ENCODE results near the gene NOX4. TPM values are rescaled to one million over a fixed set of nuclear protein-coding genes. Genes with fewer than 3 reads are reported as not detected.

The NOX4 gene
- total and polyA plus RNA-seq, 2 donors (not counting 1 experiment from before 2014, with no cell fraction given), result not detected

GRCh38 chr11:89502301-89502700 lies 11.1 kb upstream of the NOX4 start:
- no peaks in the 10 kb centered on the region for H3K79me2 ChIP-seq (ENCODE audit: control insufficient read depth, insufficient read depth, low read length)
- H3K9me3 ChIP-seq (ENCODE audit: control extremely low read depth in 1 of 3, control insufficient read depth in 2 of 3, insufficient read depth in 1 of 3, low read length in 2 of 3), result no peaks in the 10 kb centered on the region
- no peaks in the 10 kb centered on the region for H3K4me1 Mint-ChIP-seq
- ATAC-seq (ENCODE audit: low read depth) (no peak), DNase-seq (no peak)
- H3K4me2 ChIP-seq (replicated peaks; ENCODE audit: low read depth, low read length, poor library complexity, severe bottlenecking), result no peak overlapping the region
- intact Hi-C loops (cut with micrococcal nuclease), result no loop called here
- H3K4me3 Mint-ChIP-seq, result no peak overlapping the region
- H3K27me3 ChIP-seq (replicated peaks in 1 of 4; ENCODE audit: control extremely low read depth in 1 of 4, control insufficient read depth in 3 of 4, insufficient read depth in 4 of 4, low read length in 3 of 4), result no peaks in the 10 kb centered on the region
- no peak overlapping the region for H2AFZ ChIP-seq (ENCODE audit: insufficient read depth, low read depth, low read length, poor library complexity, severe bottlenecking)
- H4K20me1 ChIP-seq (ENCODE audit: control insufficient read depth, insufficient read depth, low read length, poor library complexity, severe bottlenecking), result no peaks in the 10 kb centered on the region
- no peaks in the 10 kb centered on the region for H3K9me3 Mint-ChIP-seq (ENCODE audit: insufficient read depth)
- H3K36me3 ChIP-seq (replicated peaks in 1 of 2; ENCODE audit: control extremely low read depth in 1 of 2, control insufficient read depth in 1 of 2, extremely low read depth in 1 of 2, insufficient read depth in 2 of 2, low read length in 1 of 2), result no peaks in the 10 kb centered on the region
- WGBS (ENCODE audit: insufficient coverage), result no CpG with 5 or more reads among the region's 2 CpGs
- H3K27me3 Mint-ChIP-seq, result no peaks in the 10 kb centered on the region
- H3K27ac Mint-ChIP-seq, result no peak overlapping the region
- no peaks in the 10 kb centered on the region for H3K4me1 ChIP-seq (ENCODE audit: control insufficient read depth in 2 of 2, insufficient read depth in 2 of 2, low read length in 2 of 2)
- H3K9ac ChIP-seq (ENCODE audit: low read length), result no peak overlapping the region
- no peak for TF ChIP-seq EZH2 (IDR thresholded peaks at IDR 0.05; ENCODE audit: borderline replicate concordance, insufficient read depth, low read depth, low read length, poor library complexity, severe bottlenecking)
- TF ChIP-seq CTCF (IDR thresholded peaks at IDR 0.05), result no peak
- no peak overlapping the region for H3K27ac ChIP-seq (ENCODE audit: low read length in 2 of 2)
- CTCF ChIA-PET, result no interaction called here
- no peak overlapping the region for H3K4me3 ChIP-seq (ENCODE audit: control extremely low read depth in 1 of 5, extremely low read depth in 1 of 5, insufficient read depth in 1 of 5, low read depth in 2 of 5, low read length in 4 of 5)
- POLR2A ChIA-PET, result no interaction called here

GRCh38 chr11:89500336-89500735 lies 9.2 kb upstream of the NOX4 start:
- ATAC-seq (ENCODE audit: low read depth), result no peak
- Histone ChIP-seq H4K20me1 (ENCODE audit: control insufficient read depth, insufficient read depth, low read length, poor library complexity, severe bottlenecking) (no peaks in the 10 kb centered on the region), H3K27ac (ENCODE audit: low read length in 2 of 2) (no peak overlapping the region), H3K27me3 (replicated peaks in 1 of 4; ENCODE audit: control extremely low read depth in 1 of 4, control insufficient read depth in 3 of 4, insufficient read depth in 4 of 4, low read length in 3 of 4) (no peaks in the 10 kb centered on the region), H3K4me1 (ENCODE audit: control insufficient read depth in 2 of 2, insufficient read depth in 2 of 2, low read length in 2 of 2) (no peaks in the 10 kb centered on the region), H3K4me2 (replicated peaks; ENCODE audit: low read depth, low read length, poor library complexity, severe bottlenecking) (no peak overlapping the region), H3K79me2 (ENCODE audit: control insufficient read depth, insufficient read depth, low read length) (no peaks in the 10 kb centered on the region), H3K4me3 (ENCODE audit: control extremely low read depth in 1 of 5, extremely low read depth in 1 of 5, insufficient read depth in 1 of 5, low read depth in 2 of 5, low read length in 4 of 5) (no peak overlapping the region), H3K36me3 (replicated peaks in 1 of 2; ENCODE audit: control extremely low read depth in 1 of 2, control insufficient read depth in 1 of 2, extremely low read depth in 1 of 2, insufficient read depth in 2 of 2, low read length in 1 of 2) (no peaks in the 10 kb centered on the region), H3K9me3 (ENCODE audit: control extremely low read depth in 1 of 3, control insufficient read depth in 2 of 3, insufficient read depth in 1 of 3, low read length in 2 of 3) (no peaks in the 10 kb centered on the region), H2AFZ (ENCODE audit: insufficient read depth, low read depth, low read length, poor library complexity, severe bottlenecking) (no peak overlapping the region), H3K9ac (ENCODE audit: low read length) (no peak overlapping the region)
- ChIA-PET CTCF (no interaction called here), POLR2A (no interaction called here)
- Mint-ChIP-seq H3K27me3 (no peaks in the 10 kb centered on the region), H3K27ac (no peak overlapping the region), H3K4me1 (no peaks in the 10 kb centered on the region), H3K9me3 (ENCODE audit: insufficient read depth) (peaks cover 2% of the 10 kb centered on the region), H3K4me3 (no peak overlapping the region)
- intact Hi-C loops (cut with micrococcal nuclease), result no loop called here
- DNase-seq, result no peak
- TF ChIP-seq CTCF (IDR thresholded peaks at IDR 0.05) (no peak), EZH2 (IDR thresholded peaks at IDR 0.05; ENCODE audit: borderline replicate concordance, insufficient read depth, low read depth, low read length, poor library complexity, severe bottlenecking) (no peak)
